ENCODE results near the gene LIM2. TPM values are rescaled to one million over a fixed set of nuclear protein-coding genes. Genes with fewer than 3 reads are reported as not detected.

Gene LIM2
- polyA plus RNA-seq, 2 of the 4 experiments (the other 2 are of a cell fraction), result not detected

DNA sequence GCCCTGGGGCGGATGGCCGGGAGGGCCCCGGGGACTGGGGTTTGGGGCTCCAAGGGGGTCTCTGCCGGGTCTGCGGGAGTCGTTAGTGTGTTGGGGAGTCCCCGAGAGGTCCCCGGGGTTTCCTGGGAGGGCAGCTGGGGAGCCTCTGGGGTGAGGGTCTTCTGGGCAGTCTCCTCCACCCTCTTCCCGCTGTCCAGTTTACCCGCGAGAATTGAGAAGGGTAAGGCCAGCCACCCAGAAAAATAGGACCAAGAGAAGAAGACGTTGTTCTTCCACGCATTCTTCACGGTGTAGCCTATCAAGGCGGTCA, 20.6 kb downstream of the LIM2 start:
- Histone ChIP-seq H3K27ac (peak overlapping the region; percentile 87 to 96), H3K4me1 (peaks cover 39% of the 10 kb centered on the region), H3K4me3 (peak overlapping the region; percentile 61), H3K4me2 (peak overlapping the region; percentile 90), H3K9me3 (no peaks in the 10 kb centered on the region)
- DNase-seq (ENCODE audit: low read depth in 1 of 2, low spot score in 1 of 2) (no peak), ATAC-seq (peak in 1 of 2 experiments; percentile 9; a peak in 3 of 6 replicates), FAIRE-seq (no peak)
- TF ChIP-seq POLR2A (IDR thresholded peaks at IDR 0.05; ENCODE audit: low read length), result peak; percentile 42
- TF ChIP-seq, protein P1, sequence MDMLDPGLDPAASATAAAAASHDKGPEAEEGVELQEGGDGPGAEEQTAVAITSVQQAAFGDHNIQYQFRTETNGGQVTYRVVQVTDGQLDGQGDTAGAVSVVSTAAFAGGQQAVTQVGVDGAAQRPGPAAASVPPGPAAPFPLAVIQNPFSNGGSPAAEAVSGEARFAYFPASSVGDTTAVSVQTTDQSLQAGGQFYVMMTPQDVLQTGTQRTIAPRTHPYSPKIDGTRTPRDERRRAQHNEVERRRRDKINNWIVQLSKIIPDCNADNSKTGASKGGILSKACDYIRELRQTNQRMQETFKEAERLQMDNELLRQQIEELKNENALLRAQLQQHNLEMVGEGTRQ (IDR thresholded peaks at IDR 0.05), result no peak
- WGBS (ENCODE audit: missing lambda C conversion rate), result 1% methylated on average over 9 of the region's 15 CpGs
- CTCF ChIA-PET, result interaction anchor here (1.2 to 5.7 kb wide), 5 partner anchors 14 to 54 kb away, joined by 3 to 28 read pairs (median 7); no protein-coding TSS in a partner anchor
- POLR2A ChIA-PET, result interaction anchor here (0.6 to 1.8 kb wide), 9 partner anchors 8 to 822 kb away, joined by 3 to 59 read pairs (median 3); partner anchors contain the start of gene PPP2R1A

DNA sequence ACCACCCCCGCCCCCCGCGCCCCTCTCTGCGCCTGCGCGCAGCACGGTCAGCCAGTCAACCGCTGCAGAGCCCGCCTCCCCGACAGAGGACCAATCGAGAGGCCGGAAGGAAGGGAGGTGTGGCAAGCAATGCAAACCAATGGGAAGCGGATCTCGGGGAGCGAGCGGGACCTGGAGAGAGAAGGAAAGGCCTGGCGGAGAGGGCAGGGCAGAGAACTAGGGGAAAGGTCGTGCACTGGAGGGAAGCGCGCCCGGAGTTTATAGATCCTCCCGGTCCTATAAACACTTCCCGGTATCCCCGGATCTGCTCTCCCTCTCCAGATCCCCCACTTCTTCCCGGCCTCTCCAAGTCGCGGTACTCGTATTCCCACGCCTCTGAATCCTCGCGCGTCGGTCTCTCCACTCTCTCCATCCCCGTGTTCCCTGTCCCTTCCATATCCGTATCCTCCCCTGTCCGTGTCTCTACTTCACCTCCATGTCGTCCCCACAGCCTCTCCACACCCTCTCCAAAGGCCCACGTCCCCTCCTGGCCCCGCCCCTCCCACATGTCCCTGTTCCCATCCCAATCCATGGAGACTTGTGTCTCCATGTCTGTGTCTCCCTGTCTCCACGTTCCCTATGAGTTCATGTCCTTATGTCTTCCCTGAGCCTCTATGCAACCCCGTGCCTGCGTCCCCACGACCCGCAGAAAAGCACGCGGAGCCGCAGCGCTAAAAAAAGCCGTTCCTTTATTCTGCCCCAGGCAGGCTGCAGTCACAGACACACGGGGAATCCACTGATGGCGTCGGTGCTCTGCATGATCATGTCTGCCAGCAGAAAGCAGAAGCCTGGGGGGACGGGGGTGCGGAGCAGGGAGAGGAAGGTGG, 21.2 kb downstream of the LIM2 start:
- Histone ChIP-seq H3K4me3 (peak overlapping the region; percentile 61), H3K4me2 (peak overlapping the region; percentile 90), H3K4me1 (peaks cover 45% of the 10 kb centered on the region), H3K9me3 (no peaks in the 10 kb centered on the region), H3K27ac (peak overlapping the region; percentile 87 to 96)
- POLR2A ChIA-PET, result interaction anchor here (1.0 to 4.8 kb wide), 4 partner anchors 25 to 29 kb away, joined by 7 to 59 read pairs (median 33); partner anchors contain the start of gene VSIG10L
- under 1% methylated on average over 42 of the region's 54 CpGs for WGBS (ENCODE audit: missing lambda C conversion rate)
- FAIRE-seq (no peak), ATAC-seq (peak; percentile 69 to 80), DNase-seq (ENCODE audit: low read depth in 1 of 2, low spot score in 1 of 2) (peak; percentile 99)
- CTCF ChIA-PET, result interaction anchor here (1.0 to 5.6 kb wide), 6 partner anchors 15 to 55 kb away, joined by 3 to 46 read pairs (median 6); partner anchors contain the start of gene VSIG10L
- TF ChIP-seq, protein P2, sequence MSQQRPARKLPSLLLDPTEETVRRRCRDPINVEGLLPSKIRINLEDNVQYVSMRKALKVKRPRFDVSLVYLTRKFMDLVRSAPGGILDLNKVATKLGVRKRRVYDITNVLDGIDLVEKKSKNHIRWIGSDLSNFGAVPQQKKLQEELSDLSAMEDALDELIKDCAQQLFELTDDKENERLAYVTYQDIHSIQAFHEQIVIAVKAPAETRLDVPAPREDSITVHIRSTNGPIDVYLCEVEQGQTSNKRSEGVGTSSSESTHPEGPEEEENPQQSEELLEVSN (IDR thresholded peaks at IDR 0.05; ENCODE audit: borderline replicate concordance, low read depth), result peak; percentile 80; the same call in 1 of the 2 replicates
- no peak for TF ChIP-seq ESRRA (IDR thresholded peaks at IDR 0.05; ENCODE audit: borderline replicate concordance, low read length)
- TF ChIP-seq FOSB (CRISPR knock-in tag; IDR thresholded peaks at IDR 0.05), result 0 out of 2 replicates have a peak, but pooled peaks have one; percentile 44
- no peak for TF ChIP-seq RNF2 (IDR thresholded peaks at IDR 0.05; ENCODE audit: borderline replicate concordance, low read depth)
- no peak for TF ChIP-seq ZSCAN20 (CRISPR knock-in tag; IDR thresholded peaks at IDR 0.05)
- TF ChIP-seq, protein P3, sequence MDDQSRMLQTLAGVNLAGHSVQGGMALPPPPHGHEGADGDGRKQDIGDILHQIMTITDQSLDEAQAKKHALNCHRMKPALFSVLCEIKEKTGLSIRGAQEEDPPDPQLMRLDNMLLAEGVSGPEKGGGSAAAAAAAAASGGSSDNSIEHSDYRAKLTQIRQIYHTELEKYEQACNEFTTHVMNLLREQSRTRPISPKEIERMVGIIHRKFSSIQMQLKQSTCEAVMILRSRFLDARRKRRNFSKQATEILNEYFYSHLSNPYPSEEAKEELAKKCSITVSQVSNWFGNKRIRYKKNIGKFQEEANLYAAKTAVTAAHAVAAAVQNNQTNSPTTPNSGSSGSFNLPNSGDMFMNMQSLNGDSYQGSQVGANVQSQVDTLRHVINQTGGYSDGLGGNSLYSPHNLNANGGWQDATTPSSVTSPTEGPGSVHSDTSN (IDR thresholded peaks at IDR 0.05), result peak; percentile 77
- peak; percentile 24 for TF ChIP-seq CHD2 (IDR thresholded peaks at IDR 0.05; ENCODE audit: low read length, partially characterized antibody)
- TF ChIP-seq RCOR1 (IDR thresholded peaks at IDR 0.05; ENCODE audit: low read depth, low read length), result no peak
- no peak for TF ChIP-seq EP300 (IDR thresholded peaks at IDR 0.05)
- TF ChIP-seq NR3C1 (IDR thresholded peaks at IDR 0.05), result no peak
- no peak for TF ChIP-seq TP53 (CRISPR knock-in tag; IDR thresholded peaks at IDR 0.05)
- peak; percentile 46 to 80; a peak in 4 of 5 replicates for TF ChIP-seq JUN (IDR thresholded peaks at IDR 0.05)
- TF ChIP-seq, protein P4, sequence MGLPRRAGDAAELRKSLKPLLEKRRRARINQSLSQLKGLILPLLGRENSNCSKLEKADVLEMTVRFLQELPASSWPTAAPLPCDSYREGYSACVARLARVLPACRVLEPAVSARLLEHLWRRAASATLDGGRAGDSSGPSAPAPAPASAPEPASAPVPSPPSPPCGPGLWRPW (IDR thresholded peaks at IDR 0.05), result no peak
- TF ChIP-seq, protein P5, sequence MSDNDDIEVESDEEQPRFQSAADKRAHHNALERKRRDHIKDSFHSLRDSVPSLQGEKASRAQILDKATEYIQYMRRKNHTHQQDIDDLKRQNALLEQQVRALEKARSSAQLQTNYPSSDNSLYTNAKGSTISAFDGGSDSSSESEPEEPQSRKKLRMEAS (IDR thresholded peaks at IDR 0.05), result peak; percentile 73
- no peak for TF ChIP-seq SMC3 (IDR thresholded peaks at IDR 0.05)
- no peak for TF ChIP-seq EHF (CRISPR knock-in tag; IDR thresholded peaks at IDR 0.05)
- TF ChIP-seq KDM1A (IDR thresholded peaks at IDR 0.05; ENCODE audit: low read depth), result no peak
- TF ChIP-seq, protein P6, sequence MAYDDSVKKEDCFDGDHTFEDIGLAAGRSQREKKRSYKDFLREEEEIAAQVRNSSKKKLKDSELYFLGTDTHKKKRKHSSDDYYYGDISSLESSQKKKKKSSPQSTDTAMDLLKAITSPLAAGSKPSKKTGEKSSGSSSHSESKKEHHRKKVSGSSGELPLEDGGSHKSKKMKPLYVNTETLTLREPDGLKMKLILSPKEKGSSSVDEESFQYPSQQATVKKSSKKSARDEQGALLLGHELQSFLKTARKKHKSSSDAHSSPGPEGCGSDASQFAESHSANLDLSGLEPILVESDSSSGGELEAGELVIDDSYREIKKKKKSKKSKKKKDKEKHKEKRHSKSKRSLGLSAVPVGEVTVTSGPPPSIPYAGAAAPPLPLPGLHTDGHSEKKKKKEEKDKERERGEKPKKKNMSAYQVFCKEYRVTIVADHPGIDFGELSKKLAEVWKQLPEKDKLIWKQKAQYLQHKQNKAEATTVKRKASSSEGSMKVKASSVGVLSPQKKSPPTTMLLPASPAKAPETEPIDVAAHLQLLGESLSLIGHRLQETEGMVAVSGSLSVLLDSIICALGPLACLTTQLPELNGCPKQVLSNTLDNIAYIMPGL (CRISPR knock-in tag; IDR thresholded peaks at IDR 0.05; ENCODE audit: borderline replicate concordance), result no peak
- TF ChIP-seq, protein P7, sequence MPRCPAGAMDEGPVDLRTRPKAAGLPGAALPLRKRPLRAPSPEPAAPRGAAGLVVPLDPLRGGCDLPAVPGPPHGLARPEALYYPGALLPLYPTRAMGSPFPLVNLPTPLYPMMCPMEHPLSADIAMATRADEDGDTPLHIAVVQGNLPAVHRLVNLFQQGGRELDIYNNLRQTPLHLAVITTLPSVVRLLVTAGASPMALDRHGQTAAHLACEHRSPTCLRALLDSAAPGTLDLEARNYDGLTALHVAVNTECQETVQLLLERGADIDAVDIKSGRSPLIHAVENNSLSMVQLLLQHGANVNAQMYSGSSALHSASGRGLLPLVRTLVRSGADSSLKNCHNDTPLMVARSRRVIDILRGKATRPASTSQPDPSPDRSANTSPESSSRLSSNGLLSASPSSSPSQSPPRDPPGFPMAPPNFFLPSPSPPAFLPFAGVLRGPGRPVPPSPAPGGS (IDR thresholded peaks at IDR 0.05), result peak; percentile 23; the same call in 1 of the 3 replicates
- TF ChIP-seq POLR2A (IDR thresholded peaks at IDR 0.05; ENCODE audit: low read length), result peak; percentile 54
- no peak for TF ChIP-seq JUNB (IDR thresholded peaks at IDR 0.05)
- no peak for TF ChIP-seq NPAS2 (CRISPR knock-in tag; IDR thresholded peaks at IDR 0.05; ENCODE audit: borderline replicate concordance)
- TF ChIP-seq, protein P8, sequence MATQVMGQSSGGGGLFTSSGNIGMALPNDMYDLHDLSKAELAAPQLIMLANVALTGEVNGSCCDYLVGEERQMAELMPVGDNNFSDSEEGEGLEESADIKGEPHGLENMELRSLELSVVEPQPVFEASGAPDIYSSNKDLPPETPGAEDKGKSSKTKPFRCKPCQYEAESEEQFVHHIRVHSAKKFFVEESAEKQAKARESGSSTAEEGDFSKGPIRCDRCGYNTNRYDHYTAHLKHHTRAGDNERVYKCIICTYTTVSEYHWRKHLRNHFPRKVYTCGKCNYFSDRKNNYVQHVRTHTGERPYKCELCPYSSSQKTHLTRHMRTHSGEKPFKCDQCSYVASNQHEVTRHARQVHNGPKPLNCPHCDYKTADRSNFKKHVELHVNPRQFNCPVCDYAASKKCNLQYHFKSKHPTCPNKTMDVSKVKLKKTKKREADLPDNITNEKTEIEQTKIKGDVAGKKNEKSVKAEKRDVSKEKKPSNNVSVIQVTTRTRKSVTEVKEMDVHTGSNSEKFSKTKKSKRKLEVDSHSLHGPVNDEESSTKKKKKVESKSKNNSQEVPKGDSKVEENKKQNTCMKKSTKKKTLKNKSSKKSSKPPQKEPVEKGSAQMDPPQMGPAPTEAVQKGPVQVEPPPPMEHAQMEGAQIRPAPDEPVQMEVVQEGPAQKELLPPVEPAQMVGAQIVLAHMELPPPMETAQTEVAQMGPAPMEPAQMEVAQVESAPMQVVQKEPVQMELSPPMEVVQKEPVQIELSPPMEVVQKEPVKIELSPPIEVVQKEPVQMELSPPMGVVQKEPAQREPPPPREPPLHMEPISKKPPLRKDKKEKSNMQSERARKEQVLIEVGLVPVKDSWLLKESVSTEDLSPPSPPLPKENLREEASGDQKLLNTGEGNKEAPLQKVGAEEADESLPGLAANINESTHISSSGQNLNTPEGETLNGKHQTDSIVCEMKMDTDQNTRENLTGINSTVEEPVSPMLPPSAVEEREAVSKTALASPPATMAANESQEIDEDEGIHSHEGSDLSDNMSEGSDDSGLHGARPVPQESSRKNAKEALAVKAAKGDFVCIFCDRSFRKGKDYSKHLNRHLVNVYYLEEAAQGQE (IDR thresholded peaks at IDR 0.05), result peak; percentile 14; the same call in 1 of the 2 replicates
- 0 out of 2 replicates have a peak, but pooled peaks have one; percentile 4 for TF ChIP-seq PHF8 (IDR thresholded peaks at IDR 0.05; ENCODE audit: borderline replicate concordance, low read depth)

Data from A549 (cell line).